PC-3 (cell line): Measurements from ENCODE around the gene ZNF846.

Experiments
- CTCF ChIP-seq: fragments of 300-600 bp; sonication (generic); conservative IDR thresholded peaks from 2 replicates; pipeline ENCODE4 v1.5.1; 2017; ENCODE audit warnings: antibody characterized with exemption, low read depth, mild to moderate bottlenecking, low read length
- EZH2phosphoT487 ChIP-seq: fragments of 300-600 bp; sonication (generic); IDR thresholded peaks from 2 replicates; pipeline ENCODE4 v1.6.1; 2018; ENCODE audit warnings: mild to moderate bottlenecking, antibody characterized with exemption, low read length, borderline replicate concordance

GRCh38 chr19:9729162-9729561, 39.4 kb downstream of the ZNF846 start:
- TF ChIP-seq EZH2phosphoT487 (no peak), CTCF (no peak)
